GM12878 (cell line): ENCODE measurements around the gene ESPNL. TPM values are rescaled to one million over a fixed set of nuclear protein-coding genes. Genes with fewer than 3 reads are reported as not detected.

Experiments
- ATAC-seq: fragments of 200-7000 bp; cut with Tn5 transposase; 3 replicates; pipeline ENCODE4 v1.9.1; 2020; ENCODE audit warnings: mild to moderate bottlenecking, moderate library complexity
- BruUV-seq: library from RNA; stranded (reverse); fragments of 400-500 nt; replicated peaks from 2 replicates; lab custom pipeline; 2021; lab: Mats Ljungman, UMichigan
- CTCF ChIA-PET: fragments of 300-600 bp; sonication (Branson Sonifier 250); formaldehyde crosslinking; extraction: SDS; loops from one replicate; lab custom pipeline; 2021; ENCODE audit warnings: inconsistent platforms; lab: Yijun Ruan, JAX
- POLR2A ChIA-PET: fragments of 350-600 bp; formaldehyde crosslinking; extraction: SDS; loops from one replicate; lab custom pipeline; 2021; ENCODE audit warnings: inconsistent platforms; lab: Charles Lee
- RAD21 ChIA-PET: fragments of 300-600 bp; sonication (Branson Sonifier 250); formaldehyde crosslinking; loops from one replicate; lab custom pipeline; 2023; ENCODE audit warnings: antibody characterized with exemption; ENCODE audit not compliant: unreplicated experiment; lab: Charles Lee
- SMC1A ChIA-PET: fragments of 300-600 bp; sonication (Branson Sonifier 250); formaldehyde crosslinking; loops from one replicate; lab custom pipeline; 2023; ENCODE audit not compliant: unreplicated experiment, uncharacterized antibody; lab: Charles Lee
- DNase-seq: peaks from one replicate; pipeline ENCODE4 v3.0.0-alpha.2; 2011; ENCODE audit warnings: low read depth, low spot score
- FAIRE-seq: peaks from 3 replicates; lab custom pipeline; 2011; peaks lifted over from hg19 to GRCh38; lab: Jason Lieb, UNC
- H2AFZ ChIP-seq: 2 replicates; pipeline ENCODE4 v1.6.0; 2011; ENCODE audit warnings: low read depth, low read length, control low read depth; ENCODE audit not compliant: control insufficient read depth
- H3K27ac ChIP-seq: 2 replicates; pipeline ENCODE4 v1.5.1; 2011; ENCODE audit warnings: control low read depth; ENCODE audit not compliant: control insufficient read depth, insufficient read depth
- H3K27me3 ChIP-seq, 2 experiments: replicated peaks in 1 of 2; 2 replicates each; pipeline versions ENCODE4 v1.6.0 to v1.6.1; 2011; ENCODE audit warnings: low read length in 1 of 2; ENCODE audit not compliant: control insufficient read depth in 2 of 2, insufficient read depth in 2 of 2
- H3K36me3 ChIP-seq, 2 experiments: 2 replicates each; pipeline ENCODE4 v1.5.1; 2011; ENCODE audit warnings: low read length in 1 of 2; ENCODE audit not compliant: control insufficient read depth in 2 of 2, insufficient read depth in 2 of 2
- H3K4me1 ChIP-seq: 2 replicates; pipeline ENCODE4 v1.6.1; 2011; ENCODE audit warnings: mild to moderate bottlenecking, low read length, moderate library complexity, mixed read lengths; ENCODE audit not compliant: control insufficient read depth, insufficient read depth
- H3K4me2 ChIP-seq: 2 replicates; pipeline ENCODE4 v1.6.0; 2011; ENCODE audit warnings: control low read depth; ENCODE audit not compliant: control insufficient read depth, insufficient read depth
- H3K4me3 ChIP-seq: fragments of 200-600 bp; sonication (generic); 2 replicates; pipeline ENCODE4 v1.5.1; 2016
- H3K79me2 ChIP-seq: 2 replicates; pipeline ENCODE4 v1.6.0; 2011; ENCODE audit warnings: low read length; ENCODE audit not compliant: control insufficient read depth, insufficient read depth
- H3K9ac ChIP-seq: 2 replicates; pipeline ENCODE4 v1.8.0; 2011; ENCODE audit warnings: low read length, control low read depth, mixed read lengths; ENCODE audit not compliant: control insufficient read depth, insufficient read depth
- H3K9me3 ChIP-seq: replicated peaks from 3 replicates; pipeline ENCODE4 v1.5.1; 2011; ENCODE audit warnings: mild to moderate bottlenecking, low read length; ENCODE audit not compliant: control insufficient read depth, insufficient read depth
- H4K20me1 ChIP-seq: 2 replicates; pipeline ENCODE4 v1.6.0; 2011; ENCODE audit not compliant: control insufficient read depth, insufficient read depth
- BHLHE40 ChIP-seq, 2 experiments: fragments of 450-650 bp in 1 of 2; IDR thresholded peaks; 2 replicates each; pipeline ENCODE4 v1.6.1; 2011 to 2017; ENCODE audit warnings: low read depth in 2 of 2, borderline replicate concordance in 1 of 2, improper control_type of control experiment in 1 of 2, low read length in 1 of 2, mild to moderate bottlenecking in 1 of 2
- CBX5 ChIP-seq: sonication (generic); IDR thresholded peaks from 2 replicates; pipeline ENCODE4 v1.6.1; 2016; ENCODE audit warnings: low read depth, moderate library complexity, mild to moderate bottlenecking, inconsistent platforms
- CTCF ChIP-seq, 3 experiments: IDR thresholded peaks in 2 of 3; conservative IDR thresholded peaks in 1 of 3; 2 replicates each; pipeline ENCODE4 v1.5.1; 2011; ENCODE audit warnings: low read depth in 3 of 3, low read length in 3 of 3, mild to moderate bottlenecking in 3 of 3, control low read depth in 2 of 3, moderate library complexity in 2 of 3, inconsistent platforms in 1 of 3, mixed read lengths in 1 of 3; ENCODE audit not compliant: control insufficient read depth in 2 of 3, insufficient read depth in 1 of 3; ENCODE audit errors: extremely low read depth in 1 of 3
- DPF2 ChIP-seq: fragments of 450-650 bp; IDR thresholded peaks from 2 replicates; pipeline ENCODE4 v1.6.1; 2017; ENCODE audit warnings: mild to moderate bottlenecking
- HSF1 ChIP-seq: fragments of 150-350 bp; IDR thresholded peaks from 2 replicates; pipeline ENCODE4 v1.6.1; 2014; ENCODE audit warnings: mild to moderate bottlenecking, low read depth, low read length
- NR2F1 ChIP-seq: fragments of 450-650 bp; conservative IDR thresholded peaks from 2 replicates; pipeline ENCODE4 v1.6.1; 2017; ENCODE audit warnings: mild to moderate bottlenecking
- PAX5 ChIP-seq: IDR thresholded peaks from 2 replicates; pipeline ENCODE4 v1.6.1; 2011; ENCODE audit warnings: low read depth, low read length, borderline replicate concordance
- PML ChIP-seq: IDR thresholded peaks from 2 replicates; pipeline ENCODE4 v1.6.1; 2012; ENCODE audit warnings: low read length, inconsistent platforms
- RAD21 ChIP-seq: IDR thresholded peaks from 2 replicates; pipeline ENCODE4 v1.6.1; 2011; ENCODE audit warnings: mild to moderate bottlenecking, low read depth, low read length, moderate library complexity; ENCODE audit not compliant: insufficient read depth
- RB1 ChIP-seq: fragments of 450-650 bp; formaldehyde crosslinking; IDR thresholded peaks from 2 replicates; pipeline ENCODE4 v1.6.1; 2017; ENCODE audit warnings: mild to moderate bottlenecking, borderline replicate concordance
- SMC3 ChIP-seq: IDR thresholded peaks from 2 replicates; pipeline ENCODE4 v1.6.1; 2011; ENCODE audit warnings: low read length, improper control_type of control experiment, borderline replicate concordance
- USF1 ChIP-seq: IDR thresholded peaks from 2 replicates; pipeline ENCODE4 v1.6.1; 2011; ENCODE audit warnings: borderline replicate concordance, low read depth, mild to moderate bottlenecking, moderate library complexity, mixed read lengths, low read length; ENCODE audit not compliant: insufficient read depth; ENCODE audit errors: extremely low read length
- ZBTB33 ChIP-seq: fragments of 450-650 bp; IDR thresholded peaks from 2 replicates; pipeline ENCODE4 v1.6.1; 2017; ENCODE audit warnings: mild to moderate bottlenecking
- WGBS: methylation state at CpG from one replicate; pipeline ENCODE4 v1.1.6; 2016; ENCODE audit warnings: low lambda C conversion rate; ENCODE audit not compliant: insufficient replicate concordance, insufficient coverage; ENCODE audit errors: missing lambda C conversion rate; 5-methylcytosine and 5-hydroxymethylcytosine counted together
- in situ Hi-C: fragments of 300-500 bp; cut with MboI; formaldehyde crosslinking; loops from 9 replicates; pipeline ENCODE4 v1.14.3; 2018; ENCODE audit warnings: mixed read lengths
- intact Hi-C: fragments of 100-400 bp; cut with micrococcal nuclease; formaldehyde crosslinking; loops from one replicate; pipeline ENCODE4 v1.14.2; 2022; ENCODE audit not compliant: unreplicated experiment
- polyA plus RNA-seq, 11 experiments: library from polyadenylated mRNA; depleted of rRNA in 4 of 11; unstranded in 6 of 11; stranded (reverse) in 5 of 11; fragments of >200 nt; fragmentation: Nextera tagmentation in 4 of 11; fragmentation: Illumina TruSeq in 1 of 11; extraction: Ambion mirVana in 4 of 11; extraction: Trizol in 1 of 11; gene quantifications; 1 replicate in 1 of 11; 2 replicates in 10 of 11; pipeline versions ENCODE4 v1.2.1 to v1.2.3, GENCODE V29; 2011 to 2016; ENCODE audit warnings: inconsistent platforms in 2 of 11, missing spikeins in 2 of 11, low read depth in 1 of 11
- total RNA-seq, 4 experiments: library from RNA; depleted of rRNA in 3 of 4; stranded (reverse); fragments of >200 nt in 3 of 4; fragmentation: Illumina TruSeq in 1 of 4; extraction: Trizol in 1 of 4; gene quantifications; 2 replicates each; pipeline versions ENCODE4 v1.2.1 to v1.2.3, GENCODE V29; 2013 to 2021

The ESPNL gene
- total and polyA plus RNA-seq, 10 of the 15 experiments (the other 5 are each of a cell fraction or from before 2014, with no cell fraction given): 0.05 to 0.94 (median 0.36) TPM; not detected in 3

GRCh38 chr2:238139196-238140039 lies 39.3 kb downstream of the ESPNL start:
- Histone ChIP-seq H3K27me3 (no peaks in the 10 kb centered on the region), H3K4me3 (no peak overlapping the region), H3K27ac (no peak overlapping the region), H3K4me2 (0 out of 2 replicates have a peak overlapping the region, but pooled peaks have one; percentile 9), H3K9ac (no peak overlapping the region), H3K9me3 (no peaks in the 10 kb centered on the region), H4K20me1 (no peaks in the 10 kb centered on the region), H3K4me1 (peaks cover 4% of the 10 kb centered on the region; the same call in 1 of the 2 replicates), H3K36me3 (no peaks in the 10 kb centered on the region), H3K79me2 (no peaks in the 10 kb centered on the region), H2AFZ (no peak overlapping the region)
- peak; percentile 75 for ATAC-seq
- WGBS: 19% methylated on average over 43 of the region's 56 CpGs
- DNase-seq: no peak
- RAD21 ChIA-PET: interaction anchor here (0.5 to 1.3 kb wide), 3 partner anchors 37 to 169 kb away, joined by 4 read pairs; no protein-coding TSS in a partner anchor
- in situ Hi-C loops: no loop called here
- intact Hi-C loops: no loop called here
- no peak for FAIRE-seq
- no TSS peak for BruUV-seq
- SMC1A ChIA-PET: no interaction called here
- TF ChIP-seq SMC3 (peak; percentile 53), CBX5 (no peak), DPF2 (0 out of 2 replicates have a peak, but pooled peaks have one; percentile 24), NR2F1 (peak; percentile 97), ZBTB33 (0 out of 2 replicates have a peak, but pooled peaks have one; percentile 13), RB1 (0 out of 2 replicates have a peak, but pooled peaks have one; percentile 29), BHLHE40 (IDR thresholded peaks at IDR 0.05; ENCODE audit: borderline replicate concordance in 1 of 2, low read depth in 2 of 2, low read length in 1 of 2) (peak in 1 of 2 experiments; percentile 54; a peak in 1 of 4 replicates), PAX5 (peak; percentile 57; the same call in 1 of the 2 replicates), PML (no peak), HSF1 (no peak), CTCF (IDR thresholded peaks at IDR 0.05 in 2 of 3, conservative IDR thresholded peaks at IDR 0.05 in 1 of 3; ENCODE audit: control insufficient read depth in 2 of 3, extremely low read depth in 1 of 3, insufficient read depth in 1 of 3, low read depth in 3 of 3, low read length in 3 of 3) (peak; percentile 53 to 81 (median 67)), USF1 (peak; percentile 12), RAD21 (peak; percentile 38)
- CTCF ChIA-PET: interaction anchor here (0.6 to 2.5 kb wide), 11 partner anchors 14 to 172 kb away, joined by 3 to 17 read pairs (median 4); no protein-coding TSS in a partner anchor
- POLR2A ChIA-PET: no interaction called here
